ENCODE measurements around the gene CSNK1G1. TPM values are rescaled to one million over a fixed set of nuclear protein-coding genes. Genes with fewer than 3 reads are reported as not detected.
A peak's percentile ranks its signal among the peaks of the same experiment; 100 is the strongest.

The CSNK1G1 gene
- total and polyA plus RNA-seq, 2 donors = 7.3 to 11.8 TPM

- DNase-seq (ENCODE audit: low read depth in 6 of 9, low spot score in 9 of 9) = peak; percentile 70 to 91 (median 80)
- Histone ChIP-seq H3K27me3 (ENCODE audit: control insufficient read depth in 2 of 2, insufficient read depth in 1 of 2, low read length in 1 of 2) (peaks cover 20 to 27% of the 10 kb centered on the region in 2 donors), H3K9me3 (ENCODE audit: control insufficient read depth in 2 of 2, insufficient read depth in 1 of 2, low read length in 1 of 2) (no peaks in the 10 kb centered on the region), H3K27ac (ENCODE audit: low read depth in 1 of 2, low read length in 1 of 2) (peak overlapping the region; percentile 9 to 18), H3K4me1 (ENCODE audit: control insufficient read depth in 2 of 2, insufficient read depth in 2 of 2, low read length in 2 of 2) (peaks cover 25 to 41% of the 10 kb centered on the region in 2 donors), H3K4me3 (ENCODE audit: low read length in 2 of 2) (peak overlapping the region; percentile 2 to 5), H3K36me3 (ENCODE audit: control insufficient read depth in 2 of 2, insufficient read depth in 2 of 2, low read length in 1 of 2) (peaks cover 41 to 49% of the 10 kb centered on the region in 2 donors)
- WGBS = 33% methylated on average over 12 of the region's 12 CpGs
Measured at GRCh38 chr15:64153480-64154367, 202.2 kb downstream of the CSNK1G1 start.

DNA sequence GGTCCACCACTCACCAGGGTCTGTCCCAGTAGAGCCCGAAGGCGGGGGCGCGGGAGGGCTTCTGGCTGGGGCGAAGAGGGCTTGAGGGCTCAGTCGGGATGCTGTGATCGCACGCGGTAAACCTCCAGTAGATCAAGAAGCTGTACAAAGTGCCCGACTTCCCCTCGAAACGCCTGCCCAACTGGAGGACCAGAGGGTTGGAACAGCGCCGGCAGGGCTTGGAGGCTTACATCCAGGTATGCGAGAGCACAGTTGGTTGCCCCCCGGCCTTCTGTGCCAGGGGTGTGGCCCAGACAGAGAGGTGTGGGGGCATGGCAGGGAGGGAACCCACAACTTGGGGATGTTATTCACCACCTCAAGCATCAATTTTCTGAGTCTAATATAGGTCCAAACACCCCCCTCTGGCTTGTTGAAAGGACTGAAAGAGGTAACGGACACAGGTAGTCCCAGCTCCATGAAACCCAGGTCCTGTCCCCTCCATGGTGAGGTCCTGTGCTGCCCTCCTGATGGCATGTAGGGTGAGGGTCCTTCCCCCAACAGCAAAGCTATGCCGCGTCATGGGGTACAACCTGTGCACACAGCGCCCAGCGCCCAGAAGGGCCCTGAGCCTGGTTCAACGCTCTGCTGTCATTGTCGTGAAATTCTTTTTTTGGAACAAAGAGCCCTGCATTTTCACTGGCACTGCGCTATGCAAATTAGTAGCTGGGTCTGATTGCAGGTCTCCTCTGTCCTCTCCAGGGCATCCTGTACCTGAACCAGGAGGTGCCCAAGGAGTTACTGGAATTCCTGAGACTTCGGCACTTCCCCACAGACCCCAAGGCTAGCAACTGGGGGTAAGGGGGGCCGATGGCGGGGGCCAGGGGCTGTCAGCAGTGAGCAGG is 203.2 kb downstream of the CSNK1G1 start:
- peak in 1 of 9 donors; percentile 41 for DNase-seq (ENCODE audit: low read depth in 6 of 9, low spot score in 9 of 9)

DNA sequence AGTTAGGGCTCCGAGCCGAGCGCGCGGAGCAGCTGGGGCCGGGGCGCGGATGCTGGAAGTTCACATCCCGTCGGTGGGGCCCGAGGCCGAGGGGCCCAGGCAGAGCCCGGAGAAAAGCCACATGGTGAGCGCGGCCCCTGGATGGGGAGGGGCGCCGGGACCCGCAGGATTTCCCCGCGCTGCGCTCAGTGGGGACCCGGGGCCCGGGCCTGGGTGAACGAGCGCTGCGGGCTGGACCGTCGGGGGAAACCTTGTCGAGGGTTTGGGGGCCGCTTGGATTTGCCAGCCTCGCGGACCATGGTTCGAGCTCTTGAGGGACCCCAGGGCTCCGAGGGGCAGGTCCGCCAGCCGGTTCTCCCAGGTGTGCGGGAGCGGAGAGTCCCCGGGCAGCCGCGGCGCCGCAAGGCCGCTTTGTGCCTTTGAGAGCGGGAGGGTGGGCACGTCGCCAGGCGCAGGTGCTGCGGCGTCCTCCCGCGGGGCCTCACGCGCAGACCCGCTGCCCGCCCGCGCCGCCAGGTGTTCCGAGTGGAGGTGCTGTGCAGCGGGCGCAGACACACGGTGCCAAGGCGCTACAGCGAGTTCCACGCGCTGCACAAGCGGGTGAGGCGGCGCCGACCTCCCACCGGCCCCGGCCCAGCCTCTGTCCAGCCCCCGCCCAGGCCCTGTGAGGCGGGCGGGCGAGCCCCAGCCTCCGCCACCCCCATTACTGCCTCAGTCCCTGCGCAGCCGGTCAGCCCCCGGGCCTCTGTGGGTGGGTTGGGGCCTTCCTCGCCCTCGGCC is 204.1 kb downstream of the CSNK1G1 start, which contains the start of gene SNX22:
Gene SNX22 (plus strand): TSS at position 5 of the 780 bp plus-strand sequence. CDS start 45 bp downstream, at position 50.
- Histone ChIP-seq H3K36me3 (ENCODE audit: control insufficient read depth in 2 of 2, insufficient read depth in 2 of 2, low read length in 1 of 2) (peaks cover 25 to 30% of the 10 kb centered on the region in 2 donors), H3K9me3 (ENCODE audit: control insufficient read depth in 2 of 2, insufficient read depth in 1 of 2, low read length in 1 of 2) (no peaks in the 10 kb centered on the region), H3K27me3 (ENCODE audit: control insufficient read depth in 2 of 2, insufficient read depth in 1 of 2, low read length in 1 of 2) (peaks cover 20 to 27% of the 10 kb centered on the region in 2 donors), H3K4me3 (ENCODE audit: low read length in 2 of 2) (peak within 1 kb of the TSS; percentile 47 to 48), H3K27ac (ENCODE audit: low read depth in 1 of 2, low read length in 1 of 2) (no peak within 1 kb of the TSS), H3K4me1 (ENCODE audit: control insufficient read depth in 2 of 2, insufficient read depth in 2 of 2, low read length in 2 of 2) (peaks cover 25 to 42% of the 10 kb centered on the region in 2 donors)
- peak in 2 of 9 donors; percentile 43 to 57 for DNase-seq (ENCODE audit: low read depth in 6 of 9, low spot score in 9 of 9)
- 2% methylated on average over 83 of the region's 83 CpGs for WGBS

More for the DNA sequence above, 203.2 kb downstream of the CSNK1G1 start:
- Histone ChIP-seq H3K36me3 (ENCODE audit: control insufficient read depth in 2 of 2, insufficient read depth in 2 of 2, low read length in 1 of 2) (peaks cover 31 to 39% of the 10 kb centered on the region in 2 donors), H3K27ac (ENCODE audit: low read depth in 1 of 2, low read length in 1 of 2) (peak overlapping the region in 1 of 2 donors; percentile 9), H3K27me3 (ENCODE audit: control insufficient read depth in 2 of 2, insufficient read depth in 1 of 2, low read length in 1 of 2) (peaks cover 20 to 27% of the 10 kb centered on the region in 2 donors), H3K4me3 (ENCODE audit: low read length in 2 of 2) (peak overlapping the region; percentile 11 to 47), H3K9me3 (ENCODE audit: control insufficient read depth in 2 of 2, insufficient read depth in 1 of 2, low read length in 1 of 2) (no peaks in the 10 kb centered on the region), H3K4me1 (ENCODE audit: control insufficient read depth in 2 of 2, insufficient read depth in 2 of 2, low read length in 2 of 2) (peaks cover 25 to 41% of the 10 kb centered on the region in 2 donors)
- 28% methylated on average over 27 of the region's 27 CpGs for WGBS

- Histone ChIP-seq H3K4me3 (ENCODE audit: low read length in 2 of 2) (no peak overlapping the region), H3K36me3 (ENCODE audit: control insufficient read depth in 2 of 2, insufficient read depth in 2 of 2, low read length in 1 of 2) (peaks cover 15 to 18% of the 10 kb centered on the region in 2 donors), H3K27ac (ENCODE audit: low read depth in 1 of 2, low read length in 1 of 2) (peak overlapping the region in 1 of 2 donors; percentile 52), H3K9me3 (ENCODE audit: control insufficient read depth in 2 of 2, insufficient read depth in 1 of 2, low read length in 1 of 2) (no peaks in the 10 kb centered on the region), H3K27me3 (ENCODE audit: control insufficient read depth in 2 of 2, insufficient read depth in 1 of 2, low read length in 1 of 2) (peaks cover 20 to 27% of the 10 kb centered on the region in 2 donors), H3K4me1 (ENCODE audit: control insufficient read depth in 2 of 2, insufficient read depth in 2 of 2, low read length in 2 of 2) (peaks cover 25 to 49% of the 10 kb centered on the region in 2 donors)
- 69% methylated on average over 9 of the region's 9 CpGs for WGBS
- peak in 1 of 9 donors; percentile 41 for DNase-seq (ENCODE audit: low read depth in 6 of 9, low spot score in 9 of 9)
Measured at GRCh38 chr15:64149893-64150578, 205.9 kb downstream of the CSNK1G1 start.

DNA sequence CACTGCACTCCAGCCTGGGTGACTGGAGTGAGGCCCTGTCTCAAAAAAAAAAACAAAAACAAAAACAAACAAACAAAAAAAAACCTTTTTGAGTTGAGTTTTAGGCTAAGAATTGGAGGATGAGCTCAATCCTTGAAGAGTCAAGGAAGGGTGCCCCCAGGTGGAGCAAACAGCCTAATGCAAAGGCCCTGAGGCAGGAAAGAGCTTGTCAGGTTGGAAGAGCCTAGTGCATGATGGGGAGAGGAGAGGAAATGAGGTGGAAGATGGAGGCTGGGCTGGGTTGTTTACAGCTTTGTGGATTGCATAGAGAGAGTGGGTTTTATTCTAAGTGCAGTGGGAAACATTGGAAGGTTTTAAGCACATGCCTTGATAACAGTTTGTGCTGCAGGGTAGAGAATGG is 206.5 kb downstream of the CSNK1G1 start:
- peaks cover 18 to 19% of the 10 kb centered on the region in 2 donors for H3K36me3 ChIP-seq (ENCODE audit: control insufficient read depth in 2 of 2, insufficient read depth in 2 of 2, low read length in 1 of 2)
- peaks cover 20 to 27% of the 10 kb centered on the region in 2 donors for H3K27me3 ChIP-seq (ENCODE audit: control insufficient read depth in 2 of 2, insufficient read depth in 1 of 2, low read length in 1 of 2)
- DNase-seq (ENCODE audit: low read depth in 6 of 9, low spot score in 9 of 9) = peak in 1 of 9 donors; percentile 60
- no peaks in the 10 kb centered on the region for H3K9me3 ChIP-seq (ENCODE audit: control insufficient read depth in 2 of 2, insufficient read depth in 1 of 2, low read length in 1 of 2)
- H3K4me1 ChIP-seq (ENCODE audit: control insufficient read depth in 2 of 2, insufficient read depth in 2 of 2, low read length in 2 of 2) = peaks cover 25 to 51% of the 10 kb centered on the region in 2 donors
- no peak overlapping the region for H3K4me3 ChIP-seq (ENCODE audit: low read length in 2 of 2)
- peak overlapping the region; percentile 19 to 52 for H3K27ac ChIP-seq (ENCODE audit: low read depth in 1 of 2, low read length in 1 of 2)

DNA sequence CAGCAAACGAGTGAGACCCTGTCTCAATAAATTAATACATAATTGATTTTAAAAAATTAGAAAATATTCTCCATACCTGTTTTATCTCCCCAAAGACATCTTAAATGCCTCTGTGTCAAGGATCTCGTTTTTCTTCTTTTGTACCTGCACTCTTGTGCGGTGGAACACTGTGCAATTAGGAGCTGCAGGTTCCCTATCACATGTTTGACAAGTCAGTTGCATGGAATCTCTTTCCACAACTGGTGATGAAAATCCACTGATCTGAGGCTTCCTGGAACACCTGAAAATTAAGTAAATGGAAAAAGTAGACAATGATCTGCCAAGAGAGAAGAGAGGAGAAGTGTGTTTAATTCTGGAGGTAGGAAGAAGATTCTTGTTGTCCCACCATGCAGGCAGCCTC is 207.4 kb downstream of the CSNK1G1 start:
- H3K27me3 ChIP-seq (ENCODE audit: control insufficient read depth in 2 of 2, insufficient read depth in 1 of 2, low read length in 1 of 2) = peaks cover 20 to 27% of the 10 kb centered on the region in 2 donors
- no peak for DNase-seq (ENCODE audit: low read depth in 6 of 9, low spot score in 9 of 9)
- 95% methylated on average over 3 of the region's 3 CpGs for WGBS
- H3K36me3 ChIP-seq (ENCODE audit: control insufficient read depth in 2 of 2, insufficient read depth in 2 of 2, low read length in 1 of 2) = peaks cover 15 to 18% of the 10 kb centered on the region in 2 donors
- no peaks in the 10 kb centered on the region for H3K9me3 ChIP-seq (ENCODE audit: control insufficient read depth in 2 of 2, insufficient read depth in 1 of 2, low read length in 1 of 2)
- H3K4me3 ChIP-seq (ENCODE audit: low read length in 2 of 2) = no peak overlapping the region
- H3K4me1 ChIP-seq (ENCODE audit: control insufficient read depth in 2 of 2, insufficient read depth in 2 of 2, low read length in 2 of 2) = peaks cover 25 to 47% of the 10 kb centered on the region in 2 donors
- H3K27ac ChIP-seq (ENCODE audit: low read depth in 1 of 2, low read length in 1 of 2) = no peak overlapping the region

DNA sequence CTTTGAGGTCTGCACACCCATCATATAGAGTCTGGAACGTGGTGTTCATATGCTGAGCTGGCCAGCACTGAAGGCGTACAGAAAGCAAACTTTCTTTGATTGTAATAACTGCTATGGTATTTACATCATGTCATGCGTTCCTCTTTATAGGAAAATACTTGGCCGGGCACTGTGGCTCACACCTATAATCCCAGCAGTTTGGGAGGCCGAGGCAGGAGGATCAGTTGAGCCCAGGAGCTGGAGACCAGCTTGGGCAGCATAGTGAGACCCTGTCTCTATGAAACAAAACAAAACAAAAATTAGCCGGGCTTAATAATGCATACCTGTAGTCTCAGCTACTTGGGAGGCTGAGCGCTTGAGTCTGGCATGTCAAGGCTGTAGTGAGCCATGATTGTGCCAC is 207.8 kb downstream of the CSNK1G1 start:
- no peak for DNase-seq (ENCODE audit: low read depth in 6 of 9, low spot score in 9 of 9)
- Histone ChIP-seq H3K9me3 (ENCODE audit: control insufficient read depth in 2 of 2, insufficient read depth in 1 of 2, low read length in 1 of 2) (no peaks in the 10 kb centered on the region), H3K27me3 (ENCODE audit: control insufficient read depth in 2 of 2, insufficient read depth in 1 of 2, low read length in 1 of 2) (peaks cover 17 to 24% of the 10 kb centered on the region in 2 donors), H3K4me3 (ENCODE audit: low read length in 2 of 2) (no peak overlapping the region), H3K36me3 (ENCODE audit: control insufficient read depth in 2 of 2, insufficient read depth in 2 of 2, low read length in 1 of 2) (peaks cover 19% of the 10 kb centered on the region in 2 donors), H3K4me1 (ENCODE audit: control insufficient read depth in 2 of 2, insufficient read depth in 2 of 2, low read length in 2 of 2) (peaks cover 22 to 43% of the 10 kb centered on the region in 2 donors), H3K27ac (ENCODE audit: low read depth in 1 of 2, low read length in 1 of 2) (no peak overlapping the region)
- WGBS = 96% methylated on average over 7 of the region's 7 CpGs
